Naive thymus-derived CD4-positive, alpha-beta T cell (primary cell): ENCODE data around the gene ABCC5. TPM values are rescaled to one million over a fixed set of nuclear protein-coding genes. Genes with fewer than 3 reads are reported as not detected.
"Not testable (repeated sequence)": the region's sequence is repeated elsewhere in the genome, so short reads cannot be mapped to it uniquely, and the experiment has no call there.

Source experiments
- ATAC-seq: fragments of 150-1000 bp; cut with Tn5 transposase; 2 replicates; pipeline ENCODE4 v1.10.0; 2021; ENCODE audit warnings: mild to moderate bottlenecking, moderate library complexity
- CTCF ChIA-PET: fragments of 350-600 bp; sonication (Branson Sonifier 250); formaldehyde crosslinking; loops from one replicate; lab custom pipeline; 2021; ENCODE audit warnings: antibody characterized with exemption; lab: Charles Lee
- POLR2A ChIA-PET: fragments of 350-600 bp; sonication (Branson Sonifier 250); formaldehyde crosslinking; loops from one replicate; lab custom pipeline; 2021; ENCODE audit warnings: antibody characterized with exemption, inconsistent platforms; lab: Charles Lee
- DNase-seq, 9 donors: peaks; one replicate each; pipeline versions ENCODE4 v3.0.0 to v3.0.0-alpha.2; 2020 to 2022; ENCODE audit warnings: mixed read lengths in 1 of 9
- H3K27ac ChIP-seq: one replicate; pipeline ENCODE4 v1.7.0; 2013; ENCODE audit warnings: mild to moderate bottlenecking, low read depth, low read length, moderate library complexity
- H3K27me3 ChIP-seq, 2 donors: one replicate each; pipeline ENCODE4 v1.7.0; 2013; ENCODE audit warnings: low read length in 2 of 2, mild to moderate bottlenecking in 2 of 2, moderate library complexity in 2 of 2; ENCODE audit not compliant: control insufficient read depth in 2 of 2, insufficient read depth in 2 of 2
- H3K36me3 ChIP-seq, 3 experiments: 1 replicate in 2 of 3; 2 replicates in 1 of 3; pipeline ENCODE4 v1.7.0; 2013; ENCODE audit warnings: low read length in 3 of 3, mild to moderate bottlenecking in 3 of 3, moderate library complexity in 1 of 3; ENCODE audit not compliant: insufficient read depth in 3 of 3, control insufficient read depth in 2 of 3
- H3K4me1 ChIP-seq, 2 donors: one replicate each; pipeline ENCODE4 v1.7.0; 2013; ENCODE audit warnings: low read length in 2 of 2, mild to moderate bottlenecking in 2 of 2, moderate library complexity in 1 of 2; ENCODE audit not compliant: control insufficient read depth in 2 of 2, insufficient read depth in 2 of 2
- H3K4me3 ChIP-seq: 2 replicates; pipeline ENCODE4 v1.7.0; 2013; ENCODE audit warnings: mild to moderate bottlenecking, low read length
- H3K9me3 ChIP-seq, 3 experiments: 1 replicate in 2 of 3; 2 replicates in 1 of 3; pipeline ENCODE4 v1.7.0; 2013; ENCODE audit warnings: low read length in 3 of 3; ENCODE audit not compliant: control insufficient read depth in 2 of 3
- H3K27ac Mint-ChIP-seq, 9 donors: one replicate each; pipeline ENCODE4 v1.8.0; 2020 to 2022; ENCODE audit warnings: mixed read lengths in 9 of 9, mild to moderate bottlenecking in 8 of 9, moderate library complexity in 5 of 9, inconsistent platforms in 2 of 9
- H3K27me3 Mint-ChIP-seq, 5 donors: one replicate each; pipeline ENCODE4 v1.8.0; 2021 to 2022; ENCODE audit warnings: mixed read lengths in 5 of 5, mild to moderate bottlenecking in 1 of 5
- H3K36me3 Mint-ChIP-seq, 5 donors: one replicate each; pipeline ENCODE4 v1.8.0; 2020 to 2022; ENCODE audit warnings: mixed read lengths in 5 of 5, mild to moderate bottlenecking in 3 of 5, inconsistent platforms in 1 of 5
- H3K4me1 Mint-ChIP-seq, 7 donors: one replicate each; pipeline ENCODE4 v1.8.0; 2020 to 2022; ENCODE audit warnings: mixed read lengths in 7 of 7, mild to moderate bottlenecking in 3 of 7, inconsistent platforms in 1 of 7
- H3K4me3 Mint-ChIP-seq, 10 donors: one replicate each; pipeline ENCODE4 v1.8.0; 2020 to 2022; ENCODE audit warnings: mild to moderate bottlenecking in 10 of 10, mixed read lengths in 10 of 10, moderate library complexity in 6 of 10, inconsistent platforms in 2 of 10
- H3K9me3 Mint-ChIP-seq, 11 donors: one replicate each; pipeline ENCODE4 v1.8.0; 2020 to 2022; ENCODE audit warnings: mixed read lengths in 11 of 11, mild to moderate bottlenecking in 4 of 11, inconsistent platforms in 1 of 11, moderate library complexity in 1 of 11
- intact Hi-C, 2 donors: fragments of 100-400 bp; cut with micrococcal nuclease; formaldehyde crosslinking; loops; one replicate each; pipeline ENCODE4 v1.15.1; 2023
- polyA plus RNA-seq, 2 donors: library from polyadenylated mRNA; unstranded; fragments of 300-500 nt; fragmentation: Illumina TruSeq; gene quantifications; one replicate each; pipeline ENCODE4 v1.2.3, GENCODE V29; 2021
- total RNA-seq, 6 experiments: library from RNA in 5 of 6; stranded (reverse) in 5 of 6; gene quantifications; 1 replicate in 5 of 6; 2 replicates in 1 of 6; pipeline ENCODE4 v1.2.3 and lab custom pipeline; 2021 to 2026

Gene ABCC5
- total and polyA plus RNA-seq, 7 experiments from 2014 or later, result 8.6 to 50.4 (median 24.7) TPM

- Mint-ChIP-seq H3K9me3 (no peaks in the 10 kb centered on the region), H3K27me3 (no peaks in the 10 kb centered on the region), H3K4me3 (peak overlapping the region; percentile 89 to 98 (median 96)), H3K4me1 (peaks cover 15 to 56% (median 45%) of the 10 kb centered on the region in 7 donors), H3K27ac (peak overlapping the region; percentile 86 to 96 (median 93)), H3K36me3 (peaks cover 0 to 2% (median 0%) of the 10 kb centered on the region in 5 donors)
- no peak for ATAC-seq
- intact Hi-C loops, result loop anchor here (1.0 to 10.0 kb wide), 19 partner anchors 11 to 931 kb away; partner anchors contain the start of genes EEF1AKMT4 (in 2 of the 2), EIF2B5 (in 2 of the 2), MAP6D1 (in 2 of the 2) and PSMD2 (in 2 of the 2)
- Histone ChIP-seq H3K4me1 (peaks cover 15% of the 10 kb centered on the region in 2 donors), H3K4me3 (peak overlapping the region; percentile 85), H3K9me3 (no peaks in the 10 kb centered on the region), H3K27ac (peak overlapping the region; percentile 77), H3K36me3 (peaks cover 0 to 5% (median 0%) of the 10 kb centered on the region in 3 experiments), H3K27me3 (no peaks in the 10 kb centered on the region)
- ChIA-PET POLR2A (interaction anchor here (0.6 to 1.8 kb wide), 3 partner anchors 11 to 417 kb away, joined by 4 to 5 read pairs (median 4); no protein-coding TSS in a partner anchor), CTCF (interaction anchor here (0.6 to 2.9 kb wide), 11 partner anchors 9 to 290 kb away, joined by 3 to 11 read pairs (median 4); partner anchors contain the start of gene ABCC5)
- peak in 1 of 9 donors; percentile 5 for DNase-seq
Measured at GRCh38 chr3:183884097-183884426, 133.6 kb downstream of the ABCC5 start.

- Histone ChIP-seq H3K36me3 (peaks cover 0 to 5% (median 0%) of the 10 kb centered on the region in 3 experiments), H3K27me3 (no peaks in the 10 kb centered on the region), H3K4me1 (peaks cover 15% of the 10 kb centered on the region in 2 donors), H3K27ac (peak overlapping the region; percentile 77), H3K9me3 (no peaks in the 10 kb centered on the region), H3K4me3 (peak overlapping the region; percentile 85)
- Mint-ChIP-seq H3K4me3 (peak overlapping the region; percentile 89 to 98 (median 96)), H3K27ac (peak overlapping the region; percentile 17 to 96 (median 93)), H3K4me1 (peaks cover 15 to 62% (median 51%) of the 10 kb centered on the region in 7 donors), H3K36me3 (peaks cover 0 to 7% (median 0%) of the 10 kb centered on the region in 5 donors), H3K9me3 (no peaks in the 10 kb centered on the region), H3K27me3 (no peaks in the 10 kb centered on the region)
- ATAC-seq (no peak), DNase-seq (no peak)
- intact Hi-C loops, result loop anchor here (1.0 to 10.0 kb wide), 19 partner anchors 12 to 931 kb away; partner anchors contain the start of genes EEF1AKMT4 (in 2 of the 2), EIF2B5 (in 2 of the 2), MAP6D1 (in 2 of the 2) and PSMD2 (in 2 of the 2)
- ChIA-PET POLR2A (interaction anchor here (1.8 kb wide), 1 partner anchor 10 kb away, joined by 5 read pairs; no protein-coding TSS in a partner anchor), CTCF (interaction anchor here (0.6 to 1.7 kb wide), 4 partner anchors 8 to 120 kb away, joined by 3 to 5 read pairs (median 4); no protein-coding TSS in a partner anchor)
Measured at GRCh38 chr3:183883291-183884096, 134.2 kb downstream of the ABCC5 start.

GRCh38 chr3:183880121-183880520 is 137.6 kb downstream of the ABCC5 start:
- H3K27me3 ChIP-seq, result no peaks in the 10 kb centered on the region
- H3K27ac ChIP-seq, result no peak overlapping the region
- Mint-ChIP-seq H3K4me1 (peaks cover 15 to 85% (median 72%) of the 10 kb centered on the region in 7 donors), H3K36me3 (peaks cover 0 to 18% (median 10%) of the 10 kb centered on the region in 5 donors), H3K27me3 (no peaks in the 10 kb centered on the region), H3K9me3 (no peaks in the 10 kb centered on the region), H3K27ac (no peak overlapping the region), H3K4me3 (peak overlapping the region in 1 of 10 donors; percentile 49)
- intact Hi-C loops, result loop anchor here (10.0 kb wide), 4 partner anchors 245 to 935 kb away; partner anchors contain the start of genes CLCN2 (in 1 of the 2), KLHL24 (in 1 of the 2), POLR2H (in 1 of the 2) and VPS8 (in 1 of the 2)
- H3K4me1 ChIP-seq, result peaks cover 15% of the 10 kb centered on the region in 2 donors
- no peak overlapping the region for H3K4me3 ChIP-seq
- DNase-seq, result no peak
- POLR2A ChIA-PET, result no interaction called here
- ATAC-seq, result no peak
- no peaks in the 10 kb centered on the region for H3K9me3 ChIP-seq
- H3K36me3 ChIP-seq, result peaks cover 0 to 13% (median 0%) of the 10 kb centered on the region in 3 experiments
- CTCF ChIA-PET, result no interaction called here

GRCh38 chr3:183879243-183879642 is 138.4 kb downstream of the ABCC5 start:
- H3K27me3 Mint-ChIP-seq, result no peaks in the 10 kb centered on the region
- H3K9me3 ChIP-seq, result no peaks in the 10 kb centered on the region
- H3K27ac Mint-ChIP-seq, result no peak overlapping the region
- no peaks in the 10 kb centered on the region for H3K27me3 ChIP-seq
- DNase-seq (no peak), ATAC-seq (no peak)
- H3K36me3 ChIP-seq, result peaks cover 0 to 8% (median 0%) of the 10 kb centered on the region in 3 experiments
- H3K4me1 ChIP-seq, result peaks cover 15% of the 10 kb centered on the region in 2 donors
- no peak overlapping the region for H3K27ac ChIP-seq
- H3K4me3 Mint-ChIP-seq, result no peak overlapping the region
- peaks cover 15 to 85% (median 65%) of the 10 kb centered on the region in 7 donors for H3K4me1 Mint-ChIP-seq
- CTCF ChIA-PET, result no interaction called here
- intact Hi-C loops, result no loop called here
- no peaks in the 10 kb centered on the region for H3K9me3 Mint-ChIP-seq
- peaks cover 0 to 18% (median 10%) of the 10 kb centered on the region in 5 donors for H3K36me3 Mint-ChIP-seq
- POLR2A ChIA-PET, result interaction anchor here (0.9 kb wide), 1 partner anchor 19 kb away, joined by 3 read pairs; no protein-coding TSS in a partner anchor
- no peak overlapping the region for H3K4me3 ChIP-seq

GRCh38 chr3:183878071-183878470 is 139.6 kb downstream of the ABCC5 start:
- Mint-ChIP-seq H3K9me3 (no peaks in the 10 kb centered on the region), H3K27ac (peak overlapping the region in 2 of 9 donors; percentile 26 to 38), H3K36me3 (peaks cover 0 to 18% (median 10%) of the 10 kb centered on the region in 5 donors), H3K27me3 (no peaks in the 10 kb centered on the region), H3K4me3 (peak overlapping the region in 3 of 10 donors; percentile 37 to 51 (median 45)), H3K4me1 (peaks cover 6 to 82% (median 62%) of the 10 kb centered on the region in 7 donors)
- ATAC-seq, result peak; percentile 77
- Histone ChIP-seq H3K36me3 (peaks cover 0 to 10% (median 0%) of the 10 kb centered on the region in 3 experiments), H3K4me3 (no peak overlapping the region), H3K27me3 (no peaks in the 10 kb centered on the region), H3K9me3 (no peaks in the 10 kb centered on the region), H3K4me1 (peaks cover 6 to 11% of the 10 kb centered on the region in 2 donors), H3K27ac (no peak overlapping the region)
- ChIA-PET CTCF (no interaction called here), POLR2A (no interaction called here)
- no peak for DNase-seq
- intact Hi-C loops, result no loop called here

- H3K9me3 Mint-ChIP-seq, H3K4me3 ChIP-seq, ATAC-seq, H3K9me3 ChIP-seq, H3K27ac ChIP-seq, H3K4me1 ChIP-seq, CTCF ChIA-PET, intact Hi-C loops, POLR2A ChIA-PET, H3K27me3 ChIP-seq, DNase-seq, H3K27me3 Mint-ChIP-seq: not testable (repeated sequence)
- H3K4me1 Mint-ChIP-seq, result peaks cover 11 to 82% (median 62%) of the 10 kb centered on the region in 7 donors
- H3K4me3 Mint-ChIP-seq, result peak overlapping the region in 3 of 10 donors; percentile 7 to 51 (median 19)
- peaks cover 0 to 18% (median 10%) of the 10 kb centered on the region in 5 donors for H3K36me3 Mint-ChIP-seq
- H3K36me3 ChIP-seq, result peaks cover 0 to 10% (median 0%) of the 10 kb centered on the region in 3 experiments
- H3K27ac Mint-ChIP-seq, result peak overlapping the region in 5 of 9 donors; percentile 7 to 70 (median 48)
Measured at GRCh38 chr3:183877227-183877626, 140.5 kb downstream of the ABCC5 start.
